ENCODE measurements around the gene MCC.

The MCC gene

GRCh38 chr5:113359419-113359818 is 128.8 kb downstream of the MCC start:
- FAIRE-seq, result peak; percentile 90

DNA sequence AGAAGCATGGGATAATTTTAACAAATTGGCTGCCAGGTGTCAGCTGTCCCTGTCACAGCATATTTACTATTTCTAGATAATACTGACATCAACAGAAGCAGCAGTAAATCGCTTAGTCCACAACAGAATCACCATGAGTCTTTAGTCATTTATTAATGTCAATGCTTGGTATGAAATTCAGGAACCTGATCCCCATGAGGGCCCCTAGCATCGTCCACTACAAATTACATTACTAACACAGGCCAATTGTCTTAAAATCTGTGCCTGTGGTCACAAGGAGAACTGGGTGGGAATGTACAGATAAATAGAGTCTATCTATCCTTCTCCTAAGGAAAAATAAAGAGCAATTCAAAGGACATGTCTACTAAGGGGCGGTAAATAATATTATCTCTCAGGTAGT is 129.6 kb downstream of the MCC start:
- no peak for FAIRE-seq

DNA sequence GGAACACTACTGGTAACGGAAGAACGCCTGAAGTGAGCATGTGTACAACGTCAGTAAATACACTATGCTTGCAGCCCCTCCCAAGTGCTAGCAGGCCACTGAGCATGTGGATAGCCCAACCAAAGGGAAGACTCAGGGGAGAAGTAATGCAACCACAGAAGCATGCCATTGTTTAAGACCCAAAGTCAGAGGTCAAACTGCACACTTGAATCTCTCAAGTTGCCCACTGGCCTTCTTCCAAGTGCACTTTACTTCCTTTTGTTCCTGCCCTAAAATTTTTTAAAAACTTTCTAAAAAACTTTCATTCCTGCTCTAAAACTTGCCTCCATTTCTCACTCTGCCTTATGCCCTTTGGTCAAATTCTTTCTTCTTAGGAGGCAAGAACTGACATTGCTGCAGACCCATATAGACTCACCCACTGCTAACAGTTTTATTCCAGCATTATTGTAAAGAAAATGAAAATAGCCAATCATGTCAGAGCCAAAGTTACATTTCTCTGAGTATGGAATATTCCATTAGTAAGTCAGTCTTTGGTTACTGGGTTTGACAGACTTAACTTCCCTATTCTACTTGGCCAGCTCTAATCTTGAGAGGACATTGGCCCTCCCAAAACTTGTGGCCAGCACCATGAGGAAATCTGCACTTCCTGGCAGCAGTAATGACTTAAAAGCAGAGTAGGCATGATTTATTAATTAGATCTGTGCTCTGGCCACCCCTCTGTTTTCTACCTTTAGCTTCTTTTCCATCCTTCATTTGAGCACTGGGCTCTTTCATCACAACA is 130.4 kb downstream of the MCC start:
- FAIRE-seq, result no peak

GRCh38 chr5:113356487-113356886 is 131.8 kb downstream of the MCC start:
- no peak for FAIRE-seq

GRCh38 chr5:113354055-113354454 is 134.2 kb downstream of the MCC start:
- FAIRE-seq, result no peak

GRCh38 chr5:113347572-113347971 is 140.7 kb downstream of the MCC start:
- FAIRE-seq, result no peak

GRCh38 chr5:113344973-113345940 is 143.0 kb downstream of the MCC start:
- no peak for FAIRE-seq

DNA sequence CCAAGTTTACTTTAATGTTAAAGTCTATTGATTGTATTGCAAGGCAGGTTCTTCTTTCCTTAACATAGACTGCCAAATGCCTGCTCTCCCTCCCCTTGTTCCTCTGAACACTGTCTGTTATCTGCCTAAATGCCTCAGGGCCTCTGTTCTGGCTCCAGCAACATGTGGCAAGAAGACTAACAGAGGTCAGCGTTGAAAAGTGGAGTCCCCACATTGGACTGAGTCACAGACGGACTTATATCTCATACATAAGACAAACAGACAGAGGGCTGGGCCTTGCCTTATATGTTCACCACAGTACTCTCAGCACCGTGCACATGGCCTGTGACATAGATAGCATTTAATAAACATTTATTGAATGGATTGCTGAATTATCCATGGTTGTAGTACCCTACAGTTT is 144.9 kb downstream of the MCC start:
- FAIRE-seq, result no peak

DNA sequence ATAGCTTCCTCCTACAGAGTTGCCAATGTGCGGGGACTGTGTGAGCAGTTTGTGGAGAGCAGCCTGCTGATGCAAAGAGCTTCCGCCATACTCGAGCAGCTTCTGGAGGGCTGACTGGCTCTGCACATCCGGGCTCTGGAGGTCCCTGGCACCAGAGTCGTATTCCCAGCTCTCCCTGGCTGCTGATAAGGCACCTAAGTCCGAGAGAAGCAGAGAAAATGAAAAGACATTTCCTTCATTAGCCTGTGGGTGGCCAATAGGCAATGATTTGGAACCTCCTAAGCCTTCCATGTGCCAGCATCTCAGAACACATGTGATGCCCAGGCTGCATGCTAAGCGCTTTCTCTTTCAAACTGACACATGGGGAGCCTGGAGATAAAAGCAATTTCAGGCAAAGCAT is 147.7 kb downstream of the MCC start:
- no peak for FAIRE-seq

GRCh38 chr5:113338628-113339027 is 149.6 kb downstream of the MCC start:
- FAIRE-seq, result no peak

- FAIRE-seq, result peak; percentile 50
Observed at GRCh38 chr5:113337515-113338415, 150.5 kb downstream of the MCC start.

GRCh38 chr5:113336975-113337374 is 151.3 kb downstream of the MCC start:
- FAIRE-seq, result no peak

DNA sequence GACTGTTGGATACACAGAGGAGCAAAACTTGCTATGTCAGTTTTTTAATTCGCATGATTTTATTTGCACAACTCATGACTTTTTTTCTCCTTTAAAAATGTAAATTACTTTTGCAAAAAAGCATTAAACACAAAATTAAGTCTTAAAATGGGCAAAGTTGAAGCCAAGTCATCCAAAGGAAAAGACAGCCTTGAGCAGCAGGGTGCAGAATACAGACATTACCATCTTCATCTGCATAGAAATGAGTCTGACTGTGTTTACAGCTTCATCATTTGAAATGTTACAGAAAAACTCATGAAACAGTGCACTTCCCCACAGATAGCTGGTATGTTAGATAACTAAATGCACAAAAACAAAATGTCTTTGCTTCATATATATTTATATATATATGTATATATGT is 154.8 kb downstream of the MCC start:
- no peak for FAIRE-seq

DNA sequence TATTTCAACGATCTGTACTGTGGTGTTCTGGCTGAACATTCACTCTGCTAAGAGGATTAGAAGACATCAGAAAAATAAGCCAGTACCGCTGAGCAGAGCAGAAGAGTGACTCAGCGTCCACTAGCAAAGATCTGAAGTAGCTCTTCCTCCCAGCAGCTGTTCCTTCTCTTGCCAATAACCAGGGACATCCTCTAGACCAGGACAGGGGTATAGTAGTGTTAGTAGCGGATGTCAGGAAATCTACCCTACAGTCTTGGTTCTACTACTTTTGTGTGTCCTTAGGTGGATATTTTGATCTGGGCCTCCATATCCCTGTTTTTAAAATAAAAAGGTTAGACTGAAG is 157.1 kb downstream of the MCC start:
- FAIRE-seq, result no peak

GRCh38 chr5:113330533-113331208 is 157.6 kb downstream of the MCC start:
- FAIRE-seq, result peak; percentile 46

- FAIRE-seq, result no peak
Observed at GRCh38 chr5:113329981-113330380, 158.3 kb downstream of the MCC start.

DNA sequence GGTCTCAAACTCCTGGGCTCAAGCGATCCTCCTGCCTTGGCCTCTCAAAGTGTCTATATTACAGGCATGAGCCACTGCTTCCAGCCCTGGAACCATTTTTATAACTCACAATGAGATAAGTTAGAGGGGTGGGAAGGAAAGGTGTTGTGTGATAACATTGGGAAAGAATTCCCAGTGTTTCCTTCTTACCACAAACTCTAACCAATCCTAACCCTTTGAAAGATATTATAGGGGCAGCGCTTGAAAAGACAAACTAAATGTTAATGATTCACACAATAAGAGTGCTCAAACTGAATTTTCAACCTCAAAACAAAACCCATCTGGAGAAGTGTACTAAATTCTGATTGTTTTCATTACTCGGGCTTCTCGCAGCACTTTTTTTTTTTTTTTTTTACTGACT is 163.2 kb downstream of the MCC start:
- peak; percentile 21 for FAIRE-seq

GRCh38 chr5:113321276-113321675 is 167.0 kb downstream of the MCC start:
- no peak for FAIRE-seq

DNA sequence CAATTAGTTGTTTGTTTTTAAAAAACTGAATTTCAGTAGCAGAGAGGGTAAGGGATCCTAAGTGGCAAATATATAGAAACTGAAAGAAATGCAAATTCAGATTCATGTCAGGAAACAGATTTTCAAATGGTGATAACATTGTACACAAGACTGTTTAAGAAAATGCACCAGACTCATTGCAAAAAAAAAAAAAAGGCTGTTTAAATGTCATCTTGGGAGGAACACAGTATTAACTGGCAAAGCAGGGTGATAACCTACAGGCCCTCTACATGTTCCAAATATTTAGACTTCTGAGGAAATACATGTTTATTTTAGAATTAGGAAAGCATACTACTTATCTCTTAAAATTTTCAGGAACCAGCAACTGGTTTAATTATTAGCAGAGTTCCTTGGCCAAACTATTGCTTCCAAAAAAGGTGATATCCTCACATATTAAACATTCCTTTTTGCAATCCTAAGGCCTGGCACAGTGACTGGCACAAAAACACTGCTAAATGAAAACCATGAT is 167.9 kb downstream of the MCC start:
- FAIRE-seq, result no peak

- no peak for FAIRE-seq
Observed at GRCh38 chr5:113319256-113320053, 168.8 kb downstream of the MCC start.

- no peak for FAIRE-seq
Observed at GRCh38 chr5:113317636-113318035, 170.6 kb downstream of the MCC start.
